Stimulated activated CD4-positive, alpha-beta T cell treated with anti-CD3 and anti-CD28 coated beads, Interleukin-12 subunit alpha, Interleukin-12 subunit beta, amount 100 ng/mL, for 48 hours (primary cell): ENCODE data around the gene UGT2B7.

ENCODE experiments used
- DNase-seq, 3 donors: peaks; one replicate each; pipeline ENCODE4 v3.0.0-alpha.2; 2020; ENCODE audit warnings: low read depth in 2 of 3, low spot score in 1 of 3

Gene UGT2B7

DNA sequence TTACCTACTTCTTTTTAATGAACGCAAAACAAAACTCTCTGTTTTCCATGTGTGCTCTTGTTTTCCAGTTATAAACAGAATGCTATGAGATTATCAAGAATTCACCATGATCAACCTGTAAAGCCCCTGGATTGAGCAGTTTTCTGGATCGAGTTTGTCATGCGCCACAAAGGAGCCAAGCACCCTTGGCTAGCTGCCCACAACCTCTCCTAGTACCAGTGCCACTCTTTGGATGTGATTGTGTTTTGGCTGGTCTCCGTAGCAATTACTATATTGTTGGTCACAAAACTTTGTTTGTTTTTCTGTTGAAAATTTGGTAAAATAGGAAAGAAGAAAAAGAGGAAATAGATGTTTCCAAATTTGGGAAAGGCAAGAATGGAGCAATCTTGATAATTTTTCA lies 51.1 kb downstream of the UGT2B7 start:
- DNase-seq = no peak

DNA sequence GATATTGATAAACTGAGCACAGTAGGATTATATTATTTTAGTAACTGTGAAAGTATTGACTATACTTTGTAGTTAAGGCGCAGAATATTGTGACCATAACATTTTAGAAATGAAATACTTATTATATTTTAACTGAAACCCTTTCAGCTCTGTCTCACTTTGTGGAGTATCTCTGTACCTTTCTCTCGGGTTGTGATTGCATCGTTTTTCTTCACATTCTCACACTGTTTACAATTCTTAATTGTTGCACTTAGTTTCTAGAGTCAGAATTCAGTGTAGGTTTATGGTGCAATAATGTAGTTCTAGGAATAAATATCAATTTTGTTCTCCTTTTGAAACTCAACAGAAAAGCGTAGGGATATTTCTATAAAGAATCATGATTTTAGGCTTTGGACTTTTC lies 57.7 kb downstream of the UGT2B7 start:
- no peak for DNase-seq

DNA sequence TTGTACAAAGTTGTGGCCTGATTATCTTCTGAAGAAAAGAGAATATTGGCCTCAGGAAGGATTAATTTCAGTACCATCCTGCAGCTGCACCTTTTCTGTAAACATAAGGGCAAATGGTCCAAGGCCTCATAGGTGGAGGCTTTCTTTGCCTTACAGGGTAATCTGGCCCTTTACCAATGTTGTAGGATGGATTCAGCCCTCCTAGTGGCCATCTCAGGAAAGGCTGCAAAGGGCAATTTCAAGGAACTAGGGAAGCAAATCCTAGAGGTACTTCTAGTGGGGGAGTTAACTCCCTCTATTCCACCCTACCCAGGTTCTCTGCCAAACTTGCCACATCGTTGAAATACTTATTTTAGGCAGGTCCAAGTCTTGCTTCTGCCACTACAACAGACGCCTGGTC lies 60.6 kb downstream of the UGT2B7 start:
- DNase-seq = no peak
